HepG2 (cell line): ENCODE measurements around the gene SYS1. TPM values are rescaled to one million over a fixed set of nuclear protein-coding genes. Genes with fewer than 3 reads are reported as not detected.

Source experiments
- ATAC-seq: fragments of 200-7000 bp; cut with Tn5 transposase; 3 replicates; pipeline ENCODE4 v1.9.1; 2020; ENCODE audit warnings: mild to moderate bottlenecking, moderate library complexity
- BruUV-seq: library from RNA; stranded (reverse); fragments of 400-500 nt; replicated peaks from 2 replicates; lab custom pipeline; 2021; lab: Mats Ljungman, UMichigan
- CTCF ChIA-PET: fragments of 300-600 bp; formaldehyde crosslinking; extraction: SDS; loops from one replicate; lab custom pipeline; 2021; ENCODE audit warnings: low total read pairs, inconsistent platforms, low intra/inter-chr PET ratio; lab: Yijun Ruan, JAX
- POLR2A ChIA-PET: fragments of 350-600 bp; sonication (Branson Sonifier 250); formaldehyde crosslinking; loops from one replicate; lab custom pipeline; 2020; ENCODE audit warnings: antibody characterized with exemption, inconsistent platforms; lab: Yijun Ruan, JAX
- DNase-seq: peaks from one replicate; pipeline ENCODE4 v3.0.0-alpha.2; 2015; ENCODE audit warnings: low spot score
- FAIRE-seq: peaks from 3 replicates; lab custom pipeline; 2011; peaks lifted over from hg19 to GRCh38; lab: Jason Lieb, UNC
- H2AFZ ChIP-seq: one replicate; pipeline ENCODE4 v1.6.1; 2011; ENCODE audit warnings: low read length, inconsistent platforms
- H3K27ac ChIP-seq: fragments of 300-600 bp; 3 replicates; pipeline ENCODE4 v1.8.0; 2011; ENCODE audit warnings: mixed run types, mild to moderate bottlenecking, mixed read lengths, low read length, inconsistent platforms; ENCODE audit not compliant: insufficient read depth; ENCODE audit errors: extremely low read length
- H3K27me3 ChIP-seq, 2 experiments: fragments of 200-600 bp in 1 of 2; 2 replicates in 1 of 2; 3 replicates in 1 of 2; pipeline versions ENCODE4 v1.6.0 to v1.8.0; 2011; ENCODE audit warnings: low read length in 2 of 2, mild to moderate bottlenecking in 2 of 2, moderate library complexity in 2 of 2, inconsistent platforms in 1 of 2; ENCODE audit not compliant: insufficient read depth in 2 of 2, control insufficient read depth in 1 of 2
- H3K36me3 ChIP-seq, 2 experiments: fragments of 200-600 bp in 1 of 2; replicated peaks in 1 of 2; 2 replicates in 1 of 2; 3 replicates in 1 of 2; pipeline versions ENCODE4 v1.5.1 to v1.8.0; 2011; ENCODE audit warnings: low read length in 2 of 2, inconsistent platforms in 1 of 2; ENCODE audit not compliant: insufficient read depth in 2 of 2, control insufficient read depth in 1 of 2
- H3K4me1 ChIP-seq: 2 replicates; pipeline ENCODE4 v1.5.1; 2012; ENCODE audit warnings: low read length, inconsistent platforms; ENCODE audit not compliant: insufficient read depth
- H3K4me2 ChIP-seq: 2 replicates; pipeline ENCODE4 v1.6.0; 2011; ENCODE audit warnings: low read depth, low read length, inconsistent platforms
- H3K4me3 ChIP-seq, 3 experiments: fragments of 200-600 bp in 1 of 3; sonication (generic), shearing (Covaris generic) in 1 of 3; replicated peaks in 1 of 3; 2 replicates each; pipeline ENCODE4 v1.5.1; 2011 to 2016; ENCODE audit warnings: low read length in 3 of 3, inconsistent platforms in 2 of 3, low read depth in 2 of 3, mild to moderate bottlenecking in 2 of 3, control low read depth in 1 of 3, mixed read lengths in 1 of 3; ENCODE audit not compliant: insufficient read depth in 1 of 3
- H3K79me2 ChIP-seq: one replicate; pipeline ENCODE4 v1.6.1; 2011; ENCODE audit warnings: low read length, inconsistent platforms; ENCODE audit not compliant: insufficient read depth
- H3K9ac ChIP-seq: 2 replicates; pipeline ENCODE4 v1.6.0; 2011; ENCODE audit warnings: mild to moderate bottlenecking, low read depth, low read length, inconsistent platforms; ENCODE audit not compliant: insufficient read depth
- H3K9me3 ChIP-seq: 2 replicates; pipeline ENCODE4 v1.5.1; 2012; ENCODE audit warnings: mild to moderate bottlenecking, low read length
- H4K20me1 ChIP-seq: 2 replicates; pipeline ENCODE4 v1.6.0; 2011; ENCODE audit warnings: inconsistent platforms, mild to moderate bottlenecking, low read length, moderate library complexity; ENCODE audit not compliant: insufficient read depth
- FOSL2 ChIP-seq: sonication (generic); formaldehyde crosslinking; IDR thresholded peaks from 2 replicates; pipeline ENCODE4 v1.4.0; 2020; ENCODE audit warnings: missing genetic modification reagents
- KAT7 ChIP-seq: IDR thresholded peaks from 2 replicates; pipeline ENCODE4 v1.6.1; 2018; ENCODE audit warnings: borderline replicate concordance, missing compliant biosample characterization
- MIXL1 ChIP-seq: IDR thresholded peaks from 2 replicates; pipeline ENCODE4 v1.6.1; 2016
- NFKBIZ ChIP-seq: IDR thresholded peaks from 2 replicates; pipeline ENCODE4 v1.6.1; 2018; ENCODE audit warnings: missing genetic modification reagents, missing compliant biosample characterization
- PCBP2 ChIP-seq: fragments of 200-400 bp; formaldehyde crosslinking; optimal IDR thresholded peaks from 2 replicates; pipeline ENCODE3; 2018; ENCODE audit warnings: low read length, low read depth; ENCODE audit not compliant: poor library complexity, severe bottlenecking
- RXRB ChIP-seq: IDR thresholded peaks from 2 replicates; pipeline ENCODE4 v1.6.1; 2016; ENCODE audit warnings: borderline replicate concordance, missing genetic modification reagents, missing compliant biosample characterization
- SALL2 ChIP-seq: sonication (generic); formaldehyde crosslinking; IDR thresholded peaks from 2 replicates; pipeline ENCODE4 v1.8.1; 2023; ENCODE audit warnings: mild to moderate bottlenecking, missing genetic modification reagents, inconsistent platforms
- SATB2 ChIP-seq: sonication (generic); formaldehyde crosslinking; IDR thresholded peaks from 2 replicates; pipeline ENCODE4 v1.5.0; 2020; ENCODE audit warnings: missing genetic modification reagents
- U2AF2 ChIP-seq: fragments of 200-400 bp; formaldehyde crosslinking; IDR thresholded peaks from 2 replicates; pipeline ENCODE4 v1.6.1; 2017; ENCODE audit warnings: low read depth, mild to moderate bottlenecking, low read length
- ZBTB1 ChIP-seq: sonication (generic); formaldehyde crosslinking; IDR thresholded peaks from 2 replicates; pipeline ENCODE4 v1.4.0; 2020; ENCODE audit warnings: missing genetic modification reagents, borderline replicate concordance
- ZNF136 ChIP-seq: sonication (generic); formaldehyde crosslinking; IDR thresholded peaks from 2 replicates; pipeline ENCODE4 v1.8.1; 2022; ENCODE audit warnings: low read depth, mild to moderate bottlenecking, moderate library complexity, missing genetic modification reagents
- ZNF350 ChIP-seq: sonication (generic); formaldehyde crosslinking; IDR thresholded peaks from 2 replicates; pipeline ENCODE4 v1.4.0; 2020; ENCODE audit warnings: mild to moderate bottlenecking, low read depth, missing genetic modification reagents, borderline replicate concordance
- ZNF460 ChIP-seq: sonication (generic); formaldehyde crosslinking; IDR thresholded peaks from 2 replicates; pipeline ENCODE4 v1.5.1; 2020; ENCODE audit warnings: missing genetic modification reagents, mild to moderate bottlenecking, borderline replicate concordance
- ZNF724P ChIP-seq: sonication (generic); formaldehyde crosslinking; IDR thresholded peaks from 2 replicates; pipeline ENCODE4 v1.8.0; 2022; ENCODE audit warnings: missing genetic modification reagents, borderline replicate concordance
- ZNF768 ChIP-seq: sonication (generic); formaldehyde crosslinking; IDR thresholded peaks from 2 replicates; pipeline ENCODE4 v1.4.0; 2020; ENCODE audit warnings: missing genetic modification reagents
- ZSCAN31 ChIP-seq: sonication (generic); formaldehyde crosslinking; IDR thresholded peaks from 2 replicates; pipeline ENCODE4 v1.5.0; 2020; ENCODE audit warnings: low read depth, mild to moderate bottlenecking, missing genetic modification reagents
- WGBS: methylation state at CpG from one replicate; pipeline ENCODE4 v1.1.6; 2017; ENCODE audit warnings: low lambda C conversion rate; 5-methylcytosine and 5-hydroxymethylcytosine counted together
- in situ Hi-C: cut with HindIII; loops from 2 replicates; pipeline ENCODE4 v1.10.0; 2017; ENCODE audit warnings: low pct_unique_long_range_greater_than_20kb; ENCODE audit not compliant: extremely low pct_ligation_motif_present
- intact Hi-C: fragments of 100-400 bp; cut with micrococcal nuclease; formaldehyde crosslinking; loops from one replicate; pipeline ENCODE4 v1.10.0; 2022; ENCODE audit not compliant: unreplicated experiment
- polyA plus RNA-seq, 8 experiments: library from polyadenylated mRNA; depleted of rRNA in 3 of 8; stranded (reverse) in 7 of 8; unstranded in 1 of 8; fragments of >200 nt; fragmentation: Illumina TruSeq in 4 of 8; extraction: Trizol in 4 of 8; gene quantifications; 2 replicates each; pipeline versions ENCODE4 v1.2.1 to v1.2.3, GENCODE V29; 2011 to 2016; ENCODE audit warnings: low read depth in 4 of 8, missing spikeins in 1 of 8, mixed read lengths in 1 of 8; ENCODE audit not compliant: insufficient read depth in 1 of 8
- total RNA-seq, 5 experiments: library from RNA; depleted of rRNA; stranded (reverse); fragments of >200 nt; fragmentation: Illumina TruSeq; extraction: Trizol; gene quantifications; 2 replicates each; pipeline ENCODE4 v1.2.3, GENCODE V29; 2016; ENCODE audit warnings: low read depth in 1 of 5
- TF ChIP-seq, protein P1 (sequence below): sonication (generic); formaldehyde crosslinking; IDR thresholded peaks from 2 replicates; pipeline ENCODE4 v1.5.0; 2020; ENCODE audit warnings: missing genetic modification reagents
- TF ChIP-seq, protein P2 (sequence below): sonication (generic); formaldehyde crosslinking; IDR thresholded peaks from 2 replicates; pipeline ENCODE4 v1.8.0; 2022; ENCODE audit warnings: mild to moderate bottlenecking, missing genetic modification reagents, borderline replicate concordance
- TF ChIP-seq, protein P3 (sequence below): sonication (generic); formaldehyde crosslinking; IDR thresholded peaks from 2 replicates; pipeline ENCODE4 v1.5.1; 2020; ENCODE audit warnings: mild to moderate bottlenecking, missing genetic modification reagents, borderline replicate concordance

SYS1 gene
- total and polyA plus RNA-seq, 2 of the 13 experiments (the other 11 are each of a cell fraction or from before 2014, with no cell fraction given) = 38.3 to 65.6 TPM

DNA sequence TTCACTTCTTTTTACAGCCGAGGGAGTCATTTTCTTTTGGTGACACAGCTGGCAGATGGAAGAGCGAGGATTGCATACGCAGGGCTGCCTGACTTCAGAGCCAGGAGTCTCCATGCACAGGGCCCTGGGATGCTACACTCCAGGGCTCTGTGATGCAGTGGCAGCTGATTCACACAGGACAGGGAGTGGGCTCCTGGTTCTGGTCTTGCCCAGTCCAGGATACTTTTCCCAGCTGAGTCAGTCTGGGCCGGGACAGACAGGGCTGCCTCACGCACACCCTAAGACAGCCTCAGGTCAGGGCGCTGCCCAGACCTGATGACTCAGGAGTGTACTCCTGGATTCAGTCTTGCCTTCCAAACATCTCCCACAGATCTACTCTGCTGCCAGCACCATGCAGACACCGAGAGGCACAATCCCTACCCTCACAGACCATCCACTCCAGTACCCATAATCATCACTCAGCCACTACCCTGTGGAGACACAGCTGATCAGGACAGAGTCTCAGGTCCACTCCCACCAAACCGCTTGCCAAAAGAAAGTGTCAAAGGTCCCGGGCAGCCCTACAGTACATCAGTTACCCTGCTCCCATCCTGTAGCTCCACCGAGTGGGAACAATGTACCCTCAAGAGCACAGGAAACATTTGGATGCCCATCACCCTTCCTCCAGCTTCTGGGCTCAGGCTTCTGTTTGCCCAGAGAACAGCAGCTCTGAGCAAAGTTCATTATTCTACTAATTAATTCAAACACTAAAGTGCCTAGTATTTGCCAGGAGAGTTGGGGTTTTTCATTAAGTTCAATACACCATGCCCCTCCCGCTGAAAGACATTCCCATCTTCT lies 26.2 kb upstream of the SYS1 start:
- 55% methylated on average over 10 of the region's 11 CpGs for WGBS
- TF ChIP-seq, protein P1, sequence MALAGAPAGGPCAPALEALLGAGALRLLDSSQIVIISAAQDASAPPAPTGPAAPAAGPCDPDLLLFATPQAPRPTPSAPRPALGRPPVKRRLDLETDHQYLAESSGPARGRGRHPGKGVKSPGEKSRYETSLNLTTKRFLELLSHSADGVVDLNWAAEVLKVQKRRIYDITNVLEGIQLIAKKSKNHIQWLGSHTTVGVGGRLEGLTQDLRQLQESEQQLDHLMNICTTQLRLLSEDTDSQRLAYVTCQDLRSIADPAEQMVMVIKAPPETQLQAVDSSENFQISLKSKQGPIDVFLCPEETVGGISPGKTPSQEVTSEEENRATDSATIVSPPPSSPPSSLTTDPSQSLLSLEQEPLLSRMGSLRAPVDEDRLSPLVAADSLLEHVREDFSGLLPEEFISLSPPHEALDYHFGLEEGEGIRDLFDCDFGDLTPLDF = no peak
- TF ChIP-seq ZNF460 (CRISPR knock-in tag) = no peak
- TF ChIP-seq PCBP2 = no peak
- peak; percentile 84 for TF ChIP-seq ZNF724P
- TF ChIP-seq SATB2 (CRISPR knock-in tag) = 0 out of 2 replicates have a peak, but pooled peaks have one; percentile 47
- TF ChIP-seq, protein P2, sequence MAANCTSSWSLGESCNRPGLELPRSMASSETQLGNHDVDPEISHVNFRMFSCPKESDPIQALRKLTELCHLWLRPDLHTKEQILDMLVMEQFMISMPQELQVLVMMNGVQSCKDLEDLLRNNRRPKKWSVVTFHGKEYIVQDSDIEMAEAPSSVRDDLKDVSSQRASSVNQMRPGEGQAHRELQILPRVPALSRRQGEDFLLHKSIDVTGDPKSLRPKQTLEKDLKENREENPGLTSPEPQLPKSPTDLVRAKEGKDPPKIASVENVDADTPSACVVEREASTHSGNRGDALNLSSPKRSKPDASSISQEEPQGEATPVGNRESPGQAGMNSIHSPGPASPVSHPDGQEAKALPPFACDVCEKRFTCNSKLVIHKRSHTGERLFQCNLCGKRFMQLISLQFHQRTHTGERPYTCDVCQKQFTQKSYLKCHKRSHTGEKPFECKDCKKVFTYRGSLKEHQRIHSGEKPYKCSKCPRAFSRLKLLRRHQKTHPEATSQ = no peak
- TF ChIP-seq, protein P3, sequence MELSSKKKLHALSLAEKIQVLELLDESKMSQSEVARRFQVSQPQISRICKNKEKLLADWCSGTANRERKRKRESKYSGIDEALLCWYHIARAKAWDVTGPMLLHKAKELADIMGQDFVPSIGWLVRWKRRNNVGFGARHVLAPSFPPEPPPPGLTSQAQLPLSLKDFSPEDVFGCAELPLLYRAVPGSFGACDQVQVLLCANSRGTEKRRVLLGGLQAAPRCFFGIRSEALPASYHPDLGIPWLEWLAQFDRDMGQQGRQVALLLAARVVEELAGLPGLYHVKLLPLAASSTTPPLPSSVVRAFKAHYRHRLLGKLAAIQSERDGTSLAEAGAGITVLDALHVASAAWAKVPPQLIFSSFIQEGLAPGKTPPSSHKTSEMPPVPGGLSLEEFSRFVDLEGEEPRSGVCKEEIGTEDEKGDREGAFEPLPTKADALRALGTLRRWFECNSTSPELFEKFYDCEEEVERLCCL (CRISPR knock-in tag) = no peak
- no peak for TF ChIP-seq SALL2 (CRISPR knock-in tag)
- TF ChIP-seq ZBTB1 (CRISPR knock-in tag) = no peak
- TF ChIP-seq MIXL1 = peak; percentile 73; the same call in 1 of the 2 replicates
- no peak for TF ChIP-seq ZNF350
- peak; percentile 61; the same call in 1 of the 2 replicates for TF ChIP-seq FOSL2 (CRISPR knock-in tag)
- TF ChIP-seq ZSCAN31 (CRISPR knock-in tag) = peak; percentile 72; the same call in 1 of the 2 replicates
- 0 out of 2 replicates have a peak, but pooled peaks have one; percentile 38 for TF ChIP-seq ZNF768
- TF ChIP-seq ZNF136 (CRISPR knock-in tag) = 0 out of 2 replicates have a peak, but pooled peaks have one; percentile 39
- no peak for TF ChIP-seq NFKBIZ (CRISPR knock-in tag)
- TF ChIP-seq RXRB (CRISPR knock-in tag) = peak; percentile 54; the same call in 1 of the 2 replicates
- no peak for TF ChIP-seq U2AF2
- no peak for TF ChIP-seq KAT7 (CRISPR knock-in tag)

More for the DNA sequence above, 26.2 kb upstream of the SYS1 start:
- peak; percentile 95 for FAIRE-seq
- Histone ChIP-seq H3K9ac (peak overlapping the region; percentile 70), H3K4me2 (peak overlapping the region; percentile 84), H2AFZ (no peak overlapping the region), H3K79me2 (peaks cover 37% of the 10 kb centered on the region), H3K36me3 (peaks cover 10 to 19% of the 10 kb centered on the region in 2 experiments; a peak in 4 of 5 replicates), H3K9me3 (no peaks in the 10 kb centered on the region), H3K27me3 (no peaks in the 10 kb centered on the region), H3K4me3 (peak overlapping the region; percentile 31 to 57 (median 32)), H4K20me1 (no peaks in the 10 kb centered on the region), H3K4me1 (peaks cover 59% of the 10 kb centered on the region), H3K27ac (peak overlapping the region; percentile 80)
- peak; percentile 88 for DNase-seq
- in situ Hi-C loops = no loop called here
- peak; percentile 65 for ATAC-seq
- intact Hi-C loops = loop anchor here (1.0 to 2.0 kb wide), 2 partner anchors 14 to 23 kb away; no protein-coding TSS in a partner anchor
- POLR2A ChIA-PET = interaction anchor here (1.1 to 23.9 kb wide), 10 partner anchors 7 to 545 kb away, joined by 3 to 1422 read pairs (median 12); partner anchors contain the start of genes DNTTIP1, PIGT, SDC4 and SYS1
- no TSS peak for BruUV-seq
- CTCF ChIA-PET = interaction anchor here (0.8 kb wide), 1 partner anchor 13 kb away, joined by 3 read pairs; no protein-coding TSS in a partner anchor
